GM12801 (cell line): ENCODE measurements around the gene SIPA1L3.

Source experiments
- CTCF ChIP-seq: IDR thresholded peaks from one replicate; pipeline ENCODE4 v1.5.1; 2011; ENCODE audit warnings: control low read depth; ENCODE audit not compliant: insufficient read length; ENCODE audit errors: extremely low read depth

Gene SIPA1L3

DNA sequence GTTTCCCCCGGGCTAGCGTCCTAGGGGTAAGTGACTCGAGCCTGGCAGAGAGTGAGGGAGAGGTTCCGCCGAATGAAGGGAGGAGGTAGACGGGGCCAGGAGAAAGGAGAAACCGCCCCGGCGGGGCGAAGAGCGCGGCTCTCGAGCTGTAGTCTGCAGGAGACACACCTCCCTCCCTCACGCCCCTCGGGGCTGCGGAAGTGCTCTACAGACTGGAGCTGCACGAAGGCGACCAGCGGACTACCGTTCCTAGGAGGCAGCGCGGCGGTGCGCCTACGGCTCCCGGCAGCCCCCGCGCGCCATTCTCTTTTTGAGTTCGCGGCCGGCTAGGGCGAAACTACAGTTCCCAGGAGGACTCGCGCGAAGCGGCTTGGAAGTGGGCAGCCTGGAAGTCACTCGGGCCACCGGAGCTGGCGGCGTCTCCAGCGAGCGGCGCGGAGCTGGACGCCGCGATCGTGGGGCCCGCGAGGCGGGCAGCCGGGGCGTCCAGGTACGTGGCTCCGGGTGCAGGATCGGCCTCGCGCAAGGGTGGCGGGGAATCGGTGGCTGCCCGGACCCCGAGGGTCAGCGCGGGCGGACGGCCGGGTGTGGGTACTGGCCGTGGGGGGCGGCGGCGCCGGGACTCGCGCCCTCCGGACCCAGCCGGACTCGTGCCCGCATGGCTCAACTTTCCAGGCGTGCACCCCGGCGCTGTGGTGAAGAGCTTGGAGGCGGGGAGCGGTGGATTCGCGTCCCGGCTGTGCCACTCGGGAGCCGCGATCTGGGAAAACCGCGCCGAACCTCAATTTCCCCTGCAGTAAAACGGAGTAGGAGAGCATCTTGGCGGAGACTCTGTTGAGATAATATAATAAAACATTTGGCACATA lies at the start of gene SIPA1L3:
SIPA1L3 (plus strand) TSS at position 340 of the 866 bp plus-strand sequence. CDS start 174,358 bp downstream, outside the sequence.
- no peak for TF ChIP-seq CTCF

- no peak for TF ChIP-seq CTCF
Measured at GRCh38 chr19:37864501-37864900, 42.5 kb upstream of the SIPA1L3 start.

DNA sequence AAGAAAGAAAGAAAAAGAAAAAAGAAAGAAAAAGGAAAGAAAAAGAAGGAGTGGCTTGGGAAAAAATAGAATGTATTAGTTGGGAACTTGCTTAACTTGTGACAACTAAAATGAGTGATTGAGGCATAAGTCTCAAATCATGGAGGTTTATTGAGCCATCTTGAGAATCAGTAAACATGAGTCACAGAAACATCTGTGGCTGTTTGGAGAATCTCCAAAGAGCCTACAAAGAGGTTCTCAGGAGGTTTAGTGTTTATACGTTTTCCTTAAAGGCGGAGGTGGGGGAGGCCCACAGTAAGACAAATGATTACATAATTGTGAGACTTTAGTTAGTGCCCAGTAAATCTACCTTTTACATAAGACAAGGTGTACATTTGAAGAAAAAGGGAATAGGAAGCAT lies 39.2 kb upstream of the SIPA1L3 start:
- TF ChIP-seq CTCF, result no peak

- TF ChIP-seq CTCF, result no peak
Measured at GRCh38 chr19:37869766-37870340, 37.2 kb upstream of the SIPA1L3 start.

- TF ChIP-seq CTCF, result no peak
Measured at GRCh38 chr19:37872383-37872782, 34.6 kb upstream of the SIPA1L3 start.

DNA sequence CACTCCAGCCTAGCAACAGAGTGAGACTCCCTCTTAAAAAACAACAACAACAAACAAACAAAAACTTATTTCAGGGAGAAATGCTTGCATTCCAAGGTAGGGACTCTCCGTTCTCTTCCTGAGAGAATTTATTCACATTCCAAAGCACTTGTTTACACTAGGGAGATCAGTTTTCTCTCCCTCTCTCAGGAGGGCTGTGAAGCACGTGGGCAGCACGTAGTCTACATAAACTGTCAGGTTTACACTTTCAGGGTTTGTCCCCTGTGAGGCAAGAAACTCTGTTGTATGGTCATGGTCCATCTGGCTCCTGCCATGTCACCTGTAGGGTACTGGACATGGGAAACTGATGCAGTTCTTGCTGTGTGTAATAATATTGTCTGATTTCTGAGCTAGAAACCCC lies 32.2 kb upstream of the SIPA1L3 start:
- no peak for TF ChIP-seq CTCF

DNA sequence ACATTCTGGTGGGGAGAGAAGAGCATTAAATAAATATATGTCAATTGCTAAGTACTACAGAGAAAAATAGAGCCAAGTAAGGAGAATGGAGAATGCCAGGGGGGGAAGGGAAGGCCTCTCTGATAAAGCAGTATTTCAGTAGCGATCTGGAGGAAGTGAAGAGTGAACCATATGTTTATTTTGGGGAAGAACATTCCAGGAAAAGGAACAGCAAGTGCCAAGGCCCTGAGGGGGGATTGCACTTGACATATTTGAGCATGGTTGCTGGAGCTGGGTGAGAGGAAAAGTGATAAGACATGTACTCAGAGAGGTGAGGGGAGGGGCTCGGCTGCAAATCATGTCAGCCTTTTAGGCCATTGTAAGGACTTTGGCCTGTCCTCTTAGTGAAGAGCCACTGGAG lies 31.0 kb upstream of the SIPA1L3 start:
- TF ChIP-seq CTCF, result no peak
